Body of pancreas (tissue), 4 donors: Measurements from ENCODE around the gene SNX5. TPM values are rescaled to one million over a fixed set of nuclear protein-coding genes. Genes with fewer than 3 reads are reported as not detected.

Source experiments
- ATAC-seq: fragments of 150-250 bp; one replicate; pipeline ENCODE4 v1.9.1; 2016
- DNase-seq, 4 donors: peaks; one replicate each; pipeline ENCODE4 v3.0.0-alpha.2; 2019
- H3K27ac ChIP-seq, 4 donors: fragments of 200-600 bp; sonication (generic); 1 replicate in 3 of 4; 2 replicates in 1 of 4; pipeline versions ENCODE4 v1.5.1 to v1.6.1; 2016 to 2019; ENCODE audit warnings: mild to moderate bottlenecking in 1 of 4, mixed read lengths in 1 of 4, moderate library complexity in 1 of 4
- H3K27me3 ChIP-seq, 2 donors: fragments of 200-600 bp; sonication (generic); one replicate each; pipeline ENCODE4 v1.6.0; 2016; ENCODE audit warnings: mild to moderate bottlenecking in 1 of 2
- H3K36me3 ChIP-seq, 2 donors: fragments of 200-600 bp; sonication (generic); replicated peaks in 1 of 2; 2 replicates each; pipeline ENCODE4 v1.5.1; 2016; ENCODE audit warnings: low read depth in 2 of 2; ENCODE audit not compliant: insufficient read depth in 1 of 2
- H3K4me1 ChIP-seq: fragments of 200-600 bp; sonication (generic); one replicate; pipeline ENCODE4 v1.6.0; 2016
- H3K4me3 ChIP-seq, 2 donors: fragments of 200-600 bp; sonication (generic); 1 replicate in 1 of 2; 2 replicates in 1 of 2; pipeline ENCODE4 v1.5.1; 2016 to 2019
- H3K9me3 ChIP-seq, 3 donors: fragments of 200-600 bp; sonication (generic); 1 replicate in 2 of 3; 2 replicates in 1 of 3; pipeline ENCODE4 v1.5.1; 2016
- CTCF ChIP-seq, 7 experiments: fragments of 450-650 bp in 4 of 7; fragments of 200-600 bp in 3 of 7; sonication (generic) in 3 of 7; IDR thresholded peaks; one replicate each; pipeline ENCODE4 v1.5.1; 2016 to 2019; ENCODE audit warnings: antibody characterized with exemption in 7 of 7
- POLR2A ChIP-seq, 3 donors: fragments of 450-650 bp; IDR thresholded peaks; one replicate each; pipeline ENCODE4 v1.6.1; 2016; ENCODE audit warnings: antibody characterized with exemption in 3 of 3, mild to moderate bottlenecking in 2 of 3
- WGBS, 2 donors: methylation state at CpG; one replicate each; pipeline ENCODE4 v1.1.5; 2017; 5-methylcytosine and 5-hydroxymethylcytosine counted together
- intact Hi-C: fragments of 100-400 bp; cut with DNase I; formaldehyde crosslinking; loops from one replicate; pipeline ENCODE4 v1.15.1; 2023
- total RNA-seq, 2 donors: library from RNA; depleted of rRNA; stranded (reverse); fragments of >200 nt; gene quantifications; one replicate each; pipeline ENCODE4 v1.1.0, GENCODE V29; 2016

Gene SNX5
- total RNA-seq, 2 donors from 2014 or later, result 61.3 to 84.3 TPM

GRCh38 chr20:17932396-17932795 lies 36.2 kb downstream of the SNX5 start:
- no peak for ATAC-seq
- Histone ChIP-seq H3K4me3 (no peak overlapping the region), H3K36me3 (no peaks in the 10 kb centered on the region), H3K27ac (no peak overlapping the region), H3K27me3 (no peaks in the 10 kb centered on the region), H3K9me3 (no peaks in the 10 kb centered on the region), H3K4me1 (peaks cover 39% of the 10 kb centered on the region)
- intact Hi-C loops, result no loop called here
- DNase-seq, result peak in 1 of 4 donors; percentile 27
- TF ChIP-seq CTCF (IDR thresholded peaks at IDR 0.05) (no peak), POLR2A (IDR thresholded peaks at IDR 0.05) (no peak)
- WGBS, 2 donors, result 76 to 87% methylated on average over 5 of the region's 5 CpGs

DNA sequence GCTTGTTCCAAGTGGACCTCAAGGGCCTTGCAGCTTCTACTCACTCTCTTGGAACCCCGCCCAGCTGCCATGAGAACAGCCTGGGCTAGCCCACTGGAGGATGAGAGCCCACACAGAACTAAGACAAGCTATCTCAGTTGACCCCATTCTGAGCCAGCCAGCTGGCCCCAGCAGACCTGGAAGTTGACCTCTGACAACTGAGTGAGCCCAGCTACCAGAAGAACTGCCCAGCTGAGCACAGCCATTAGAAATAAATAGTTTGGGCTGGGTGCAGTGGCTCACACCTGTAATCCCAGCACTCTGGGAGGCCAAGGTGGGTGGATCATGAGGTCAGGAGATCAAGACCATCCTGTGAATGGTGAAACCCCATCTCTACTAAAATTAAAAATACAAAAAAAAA lies 37.1 kb downstream of the SNX5 start:
- H3K27me3 ChIP-seq, result no peaks in the 10 kb centered on the region
- no peak overlapping the region for H3K4me3 ChIP-seq
- intact Hi-C loops, result no loop called here
- ATAC-seq (no peak), DNase-seq (no peak)
- H3K36me3 ChIP-seq, result no peaks in the 10 kb centered on the region
- H3K27ac ChIP-seq, result no peak overlapping the region
- WGBS, 2 donors, result 82 to 91% methylated on average over 1 of the region's 1 CpG
- TF ChIP-seq POLR2A (IDR thresholded peaks at IDR 0.05) (no peak), CTCF (IDR thresholded peaks at IDR 0.05) (no peak)
- peaks cover 41% of the 10 kb centered on the region for H3K4me1 ChIP-seq
- no peaks in the 10 kb centered on the region for H3K9me3 ChIP-seq

DNA sequence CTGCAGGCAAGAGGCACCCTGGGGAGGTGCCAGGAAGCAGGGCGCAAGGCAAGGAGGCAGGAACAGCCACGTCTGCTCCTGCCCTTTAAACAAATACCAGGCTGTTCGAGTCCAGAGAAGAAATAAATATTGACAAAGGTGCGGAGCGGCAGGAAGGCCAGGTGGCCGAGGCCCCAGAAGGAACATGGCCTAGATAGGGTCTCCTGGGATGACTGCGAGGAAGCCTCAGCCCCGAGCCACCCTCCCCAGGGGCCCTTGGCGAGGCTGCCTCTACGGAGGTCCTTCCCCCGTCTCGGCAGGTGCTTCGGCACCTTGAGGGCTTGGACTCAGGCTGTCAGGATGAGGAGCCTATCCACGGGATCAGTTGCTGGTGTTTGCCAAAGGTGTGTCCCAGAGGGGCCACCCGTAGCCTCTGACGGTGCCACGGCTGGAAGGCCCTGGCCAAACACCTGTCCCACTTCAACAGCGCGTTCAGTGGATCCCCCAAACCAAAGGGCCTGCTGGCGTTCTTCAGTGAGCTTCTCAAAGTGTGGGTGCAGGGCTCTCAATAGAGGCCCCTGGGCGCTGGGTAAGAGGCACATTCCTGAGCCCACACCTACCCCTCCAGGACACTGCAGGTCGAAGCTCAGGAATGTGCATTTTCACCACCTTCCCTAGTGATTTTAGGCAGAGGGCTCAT lies 39.8 kb downstream of the SNX5 start:
- Histone ChIP-seq H3K27me3 (no peaks in the 10 kb centered on the region), H3K36me3 (no peaks in the 10 kb centered on the region), H3K9me3 (no peaks in the 10 kb centered on the region), H3K4me3 (no peak overlapping the region), H3K4me1 (peaks cover 58% of the 10 kb centered on the region), H3K27ac (peak overlapping the region; percentile 49 to 73 (median 54))
- intact Hi-C loops, result no loop called here
- TF ChIP-seq POLR2A (IDR thresholded peaks at IDR 0.05), result peak in 1 of 3 donors; percentile 14
- TF ChIP-seq CTCF (IDR thresholded peaks at IDR 0.05), result no peak
- ATAC-seq (peak; percentile 76), DNase-seq (peak; percentile 47 to 72 (median 58))
- WGBS, 2 donors, result 29 to 44% methylated on average over 9 to 22 of the region's 22 CpGs

DNA sequence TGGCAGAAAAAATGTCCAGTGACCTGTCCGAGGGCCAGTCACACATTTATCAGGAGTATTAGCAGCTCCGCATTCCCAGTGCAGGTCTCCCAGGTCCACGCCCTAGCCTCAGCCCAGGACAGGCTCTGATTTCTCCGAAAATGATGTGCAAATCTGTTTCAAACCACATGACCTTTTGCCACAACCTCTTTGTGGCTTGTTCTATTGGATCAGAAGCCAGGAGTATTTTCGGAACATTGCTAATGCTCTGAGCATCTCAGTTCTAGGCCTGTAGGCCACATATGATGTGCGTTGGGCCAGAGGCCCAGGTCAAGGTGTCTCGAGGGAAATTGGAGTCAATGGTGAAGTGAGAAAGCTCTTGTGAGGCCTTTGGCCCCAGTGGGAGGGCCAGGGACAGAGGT lies 40.4 kb downstream of the SNX5 start:
- DNase-seq, result peak in 1 of 4 donors; percentile 19
- ATAC-seq, result peak; percentile 16

More for the DNA sequence above, 40.4 kb downstream of the SNX5 start:
- Histone ChIP-seq H3K9me3 (no peaks in the 10 kb centered on the region), H3K4me3 (no peak overlapping the region), H3K27me3 (no peaks in the 10 kb centered on the region), H3K4me1 (peaks cover 52% of the 10 kb centered on the region), H3K27ac (peak overlapping the region; percentile 49 to 73 (median 54)), H3K36me3 (no peaks in the 10 kb centered on the region)
- TF ChIP-seq CTCF (IDR thresholded peaks at IDR 0.05), result no peak
- no peak for TF ChIP-seq POLR2A (IDR thresholded peaks at IDR 0.05)
- intact Hi-C loops, result no loop called here
- 60 to 77% methylated on average over 7 of the region's 7 CpGs for WGBS, 2 donors
